ENCODE data around the gene PGAM4.

Gene PGAM4

GRCh38 chrX:77945910-77946545 is 23.4 kb downstream of the PGAM4 start:
- TF ChIP-seq TEAD4 (IDR thresholded peaks at IDR 0.05) (no peak), USF1 (IDR thresholded peaks at IDR 0.05) (no peak), YY1 (IDR thresholded peaks at IDR 0.05; ENCODE audit: low read depth) (no peak), EP300 (IDR thresholded peaks at IDR 0.05; ENCODE audit: borderline replicate concordance) (no peak), EGR1 (IDR thresholded peaks at IDR 0.05) (no peak), TAF1 (IDR thresholded peaks at IDR 0.05; ENCODE audit: low read depth) (no peak), FOXM1 (IDR thresholded peaks at IDR 0.05; ENCODE audit: borderline replicate concordance, low read depth) (no peak), CEBPB (IDR thresholded peaks at IDR 0.05) (no peak)
- TF ChIP-seq, protein P1, sequence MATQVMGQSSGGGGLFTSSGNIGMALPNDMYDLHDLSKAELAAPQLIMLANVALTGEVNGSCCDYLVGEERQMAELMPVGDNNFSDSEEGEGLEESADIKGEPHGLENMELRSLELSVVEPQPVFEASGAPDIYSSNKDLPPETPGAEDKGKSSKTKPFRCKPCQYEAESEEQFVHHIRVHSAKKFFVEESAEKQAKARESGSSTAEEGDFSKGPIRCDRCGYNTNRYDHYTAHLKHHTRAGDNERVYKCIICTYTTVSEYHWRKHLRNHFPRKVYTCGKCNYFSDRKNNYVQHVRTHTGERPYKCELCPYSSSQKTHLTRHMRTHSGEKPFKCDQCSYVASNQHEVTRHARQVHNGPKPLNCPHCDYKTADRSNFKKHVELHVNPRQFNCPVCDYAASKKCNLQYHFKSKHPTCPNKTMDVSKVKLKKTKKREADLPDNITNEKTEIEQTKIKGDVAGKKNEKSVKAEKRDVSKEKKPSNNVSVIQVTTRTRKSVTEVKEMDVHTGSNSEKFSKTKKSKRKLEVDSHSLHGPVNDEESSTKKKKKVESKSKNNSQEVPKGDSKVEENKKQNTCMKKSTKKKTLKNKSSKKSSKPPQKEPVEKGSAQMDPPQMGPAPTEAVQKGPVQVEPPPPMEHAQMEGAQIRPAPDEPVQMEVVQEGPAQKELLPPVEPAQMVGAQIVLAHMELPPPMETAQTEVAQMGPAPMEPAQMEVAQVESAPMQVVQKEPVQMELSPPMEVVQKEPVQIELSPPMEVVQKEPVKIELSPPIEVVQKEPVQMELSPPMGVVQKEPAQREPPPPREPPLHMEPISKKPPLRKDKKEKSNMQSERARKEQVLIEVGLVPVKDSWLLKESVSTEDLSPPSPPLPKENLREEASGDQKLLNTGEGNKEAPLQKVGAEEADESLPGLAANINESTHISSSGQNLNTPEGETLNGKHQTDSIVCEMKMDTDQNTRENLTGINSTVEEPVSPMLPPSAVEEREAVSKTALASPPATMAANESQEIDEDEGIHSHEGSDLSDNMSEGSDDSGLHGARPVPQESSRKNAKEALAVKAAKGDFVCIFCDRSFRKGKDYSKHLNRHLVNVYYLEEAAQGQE (IDR thresholded peaks at IDR 0.05; ENCODE audit: low read depth) = no peak

GRCh38 chrX:77938083-77938680 is 31.3 kb downstream of the PGAM4 start:
- TF ChIP-seq CEBPB (IDR thresholded peaks at IDR 0.05) (no peak), CREB1 (IDR thresholded peaks at IDR 0.05; ENCODE audit: low read depth) (no peak), FOXM1 (IDR thresholded peaks at IDR 0.05; ENCODE audit: borderline replicate concordance, low read depth) (no peak), TCF12 (IDR thresholded peaks at IDR 0.05; ENCODE audit: low read depth) (no peak), MAX (IDR thresholded peaks at IDR 0.05) (no peak), EP300 (IDR thresholded peaks at IDR 0.05; ENCODE audit: borderline replicate concordance) (no peak)
- TF ChIP-seq, protein P1 (IDR thresholded peaks at IDR 0.05; ENCODE audit: low read depth) = no peak

DNA sequence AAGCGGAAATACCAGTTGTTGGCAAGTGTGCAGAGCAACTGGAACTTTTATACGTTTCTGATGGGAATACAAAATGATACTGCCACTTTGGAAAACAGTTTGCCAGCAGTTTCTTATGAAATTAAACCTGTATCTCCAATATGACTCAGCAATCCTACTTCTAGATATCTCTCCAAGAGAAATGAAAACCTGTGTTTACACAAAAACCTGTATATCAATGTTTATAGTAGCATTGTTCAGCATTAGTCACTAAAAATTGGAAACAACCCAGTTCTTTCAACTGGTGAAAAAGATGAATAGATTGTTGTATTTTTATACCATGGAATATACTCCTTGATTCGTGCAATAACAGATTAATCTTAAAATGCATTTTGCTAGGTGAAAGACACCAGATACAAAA is 32.1 kb downstream of the PGAM4 start:
- no peak for TF ChIP-seq CREB1 (IDR thresholded peaks at IDR 0.05; ENCODE audit: low read depth)
- no peak for TF ChIP-seq TCF12 (IDR thresholded peaks at IDR 0.05; ENCODE audit: low read depth)
- TF ChIP-seq, protein P1 (IDR thresholded peaks at IDR 0.05; ENCODE audit: low read depth) = no peak
- TF ChIP-seq TEAD4 (IDR thresholded peaks at IDR 0.05) = no peak
- no peak for TF ChIP-seq FOXM1 (IDR thresholded peaks at IDR 0.05; ENCODE audit: borderline replicate concordance, low read depth)
- TF ChIP-seq USF1 (IDR thresholded peaks at IDR 0.05) = no peak
- no peak for TF ChIP-seq MAX (IDR thresholded peaks at IDR 0.05)
- no peak for TF ChIP-seq ZBTB7A (IDR thresholded peaks at IDR 0.05; ENCODE audit: low read depth)
- TF ChIP-seq TAF1 (IDR thresholded peaks at IDR 0.05; ENCODE audit: low read depth) = no peak
- TF ChIP-seq CEBPB (IDR thresholded peaks at IDR 0.05) = no peak
- TF ChIP-seq EP300 (IDR thresholded peaks at IDR 0.05; ENCODE audit: borderline replicate concordance) = no peak

DNA sequence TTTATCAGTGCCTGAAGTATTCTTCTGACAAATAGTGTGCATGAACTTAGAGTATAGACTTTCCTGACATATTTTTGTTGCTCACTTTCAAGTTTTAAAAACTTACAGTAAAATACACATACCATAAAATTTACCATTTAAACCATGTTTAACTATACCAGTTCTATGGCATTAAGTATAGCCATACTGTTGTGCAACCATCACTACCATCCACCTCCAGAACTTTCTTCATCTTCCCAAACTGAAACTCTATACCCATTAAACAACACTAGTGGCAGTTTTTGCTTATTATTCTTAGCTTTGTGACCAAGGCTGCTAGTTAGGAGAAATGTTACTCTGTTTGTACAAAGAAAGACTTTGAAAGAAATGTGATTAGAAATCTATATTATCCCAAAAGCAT is 33.1 kb downstream of the PGAM4 start:
- TF ChIP-seq EGR1 (IDR thresholded peaks at IDR 0.05) (no peak), EP300 (IDR thresholded peaks at IDR 0.05; ENCODE audit: borderline replicate concordance) (no peak), TAF1 (IDR thresholded peaks at IDR 0.05; ENCODE audit: low read depth) (no peak), NFIC (IDR thresholded peaks at IDR 0.05) (no peak), USF1 (IDR thresholded peaks at IDR 0.05) (no peak), TEAD4 (IDR thresholded peaks at IDR 0.05) (no peak), RAD21 (IDR thresholded peaks at IDR 0.05; ENCODE audit: low read depth) (no peak), CREB1 (IDR thresholded peaks at IDR 0.05; ENCODE audit: low read depth) (no peak), ZBTB7A (IDR thresholded peaks at IDR 0.05; ENCODE audit: low read depth) (no peak), TCF12 (IDR thresholded peaks at IDR 0.05; ENCODE audit: low read depth) (no peak), YY1 (IDR thresholded peaks at IDR 0.05; ENCODE audit: low read depth) (no peak)
- TF ChIP-seq, protein P1 (IDR thresholded peaks at IDR 0.05; ENCODE audit: low read depth) = no peak

Data from Ishikawa (cell line).